Measurements from ENCODE around the gene MOGAT1.

- TF ChIP-seq CTCF (IDR thresholded peaks at IDR 0.05) (no peak), POLR2A (IDR thresholded peaks at IDR 0.05) (no peak)
Measured at GRCh38 chr2:222736924-222737323, 65.5 kb downstream of the MOGAT1 start.

All from Peyer's patch (tissue), 4 donors.